GM12873 (cell line): ENCODE measurements around the gene ITGA3.

Experiments
- TF ChIP-seq, protein P1 (sequence below): IDR thresholded peaks from 2 replicates; pipeline ENCODE4 v1.5.1; 2012; ENCODE audit warnings: low read depth, mild to moderate bottlenecking, moderate library complexity, low read length, control low read depth; ENCODE audit not compliant: insufficient read depth; ENCODE audit errors: missing control alignments

ITGA3 gene

DNA sequence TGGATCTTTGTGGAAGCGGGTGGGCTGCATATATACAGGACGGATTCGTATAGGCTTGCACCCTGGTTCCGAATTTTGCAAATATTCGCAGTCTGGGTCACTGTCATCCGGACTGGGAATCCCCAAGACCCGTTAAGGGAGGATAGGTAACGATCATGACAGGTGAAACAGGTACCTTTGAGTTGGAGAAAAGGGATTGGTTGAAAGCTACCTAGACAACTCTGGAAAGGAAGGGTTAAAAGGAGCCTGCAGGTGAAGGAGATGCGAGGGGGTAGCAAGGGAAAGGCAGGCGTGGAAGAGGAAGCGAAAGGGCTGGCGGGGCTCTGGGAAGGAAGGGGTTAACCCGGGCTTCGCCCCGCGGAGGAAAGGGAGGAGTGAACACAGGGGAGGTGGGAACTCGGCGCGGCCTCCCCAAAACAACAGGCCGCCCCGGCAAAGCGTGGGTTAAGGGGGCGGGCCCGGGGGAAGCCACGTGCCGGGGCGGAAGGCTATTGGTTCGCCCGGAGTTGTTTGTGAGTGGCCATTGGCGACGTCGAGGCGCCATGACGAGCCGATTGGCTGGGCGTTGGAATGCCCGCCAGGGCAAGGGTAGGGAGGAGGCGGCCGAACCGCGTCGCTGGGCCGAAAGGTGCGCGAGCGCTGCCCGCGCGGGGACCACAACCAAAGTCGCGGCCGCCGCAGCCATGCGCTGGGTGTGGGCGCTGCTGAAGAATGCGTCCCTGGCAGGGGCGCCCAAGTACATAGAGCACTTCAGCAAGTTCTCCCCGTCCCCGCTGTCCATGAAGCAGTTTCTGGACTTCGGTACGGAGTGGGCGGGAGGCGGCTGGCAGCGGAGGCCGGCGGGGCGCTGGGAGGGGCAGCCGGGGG, 39.1 kb downstream of the ITGA3 start, which contains the start of gene PDK2:
TSS of gene PDK2 (plus strand) at position 599 of the 867 bp plus-strand sequence. CDS start at position 684, 85 bp downstream.
- TF ChIP-seq, protein P1, sequence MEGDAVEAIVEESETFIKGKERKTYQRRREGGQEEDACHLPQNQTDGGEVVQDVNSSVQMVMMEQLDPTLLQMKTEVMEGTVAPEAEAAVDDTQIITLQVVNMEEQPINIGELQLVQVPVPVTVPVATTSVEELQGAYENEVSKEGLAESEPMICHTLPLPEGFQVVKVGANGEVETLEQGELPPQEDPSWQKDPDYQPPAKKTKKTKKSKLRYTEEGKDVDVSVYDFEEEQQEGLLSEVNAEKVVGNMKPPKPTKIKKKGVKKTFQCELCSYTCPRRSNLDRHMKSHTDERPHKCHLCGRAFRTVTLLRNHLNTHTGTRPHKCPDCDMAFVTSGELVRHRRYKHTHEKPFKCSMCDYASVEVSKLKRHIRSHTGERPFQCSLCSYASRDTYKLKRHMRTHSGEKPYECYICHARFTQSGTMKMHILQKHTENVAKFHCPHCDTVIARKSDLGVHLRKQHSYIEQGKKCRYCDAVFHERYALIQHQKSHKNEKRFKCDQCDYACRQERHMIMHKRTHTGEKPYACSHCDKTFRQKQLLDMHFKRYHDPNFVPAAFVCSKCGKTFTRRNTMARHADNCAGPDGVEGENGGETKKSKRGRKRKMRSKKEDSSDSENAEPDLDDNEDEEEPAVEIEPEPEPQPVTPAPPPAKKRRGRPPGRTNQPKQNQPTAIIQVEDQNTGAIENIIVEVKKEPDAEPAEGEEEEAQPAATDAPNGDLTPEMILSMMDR, result no peak

DNA sequence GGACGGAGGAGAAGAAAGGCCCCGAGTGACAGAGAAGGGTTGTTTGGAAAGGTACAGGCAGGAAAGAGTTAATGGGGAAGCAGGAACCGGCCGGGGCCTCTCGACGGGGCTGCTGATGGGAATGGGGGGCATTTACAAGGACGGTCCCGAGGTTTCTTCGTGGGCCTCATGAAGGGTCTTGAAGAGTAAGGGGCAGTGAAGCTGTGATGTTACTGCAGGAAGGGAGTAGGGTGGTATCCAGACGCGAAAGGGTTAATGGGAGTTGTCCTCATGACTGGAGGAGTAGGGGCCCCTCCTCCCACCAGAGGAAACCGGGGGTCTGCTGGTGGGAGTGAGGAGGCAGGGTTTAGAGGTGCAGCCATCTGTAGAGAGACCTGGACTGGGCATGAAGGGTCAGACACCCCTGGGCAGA, 39.7 kb downstream of the ITGA3 start:
- TF ChIP-seq, protein P1, result no peak

DNA sequence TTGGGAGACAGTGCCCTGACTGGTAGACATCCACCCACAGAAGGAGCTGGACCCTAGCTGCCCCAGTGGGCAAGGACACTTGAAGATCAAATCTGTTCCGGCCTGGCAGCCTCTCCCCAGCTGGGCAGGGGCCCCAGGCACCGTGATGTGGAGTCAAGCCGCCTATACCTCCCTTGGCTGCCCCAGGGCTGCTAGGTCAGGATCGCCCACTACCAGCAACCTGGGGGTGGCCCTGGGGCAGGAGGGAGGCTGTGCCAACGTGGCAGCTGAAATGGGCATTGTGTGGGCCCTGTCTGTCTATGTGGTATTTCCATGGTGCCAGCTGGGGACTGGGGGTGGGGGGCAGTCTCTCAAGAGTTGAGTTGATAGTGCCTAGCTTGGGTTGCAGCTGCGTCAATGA, 40.2 kb downstream of the ITGA3 start:
- TF ChIP-seq, protein P1, result no peak

DNA sequence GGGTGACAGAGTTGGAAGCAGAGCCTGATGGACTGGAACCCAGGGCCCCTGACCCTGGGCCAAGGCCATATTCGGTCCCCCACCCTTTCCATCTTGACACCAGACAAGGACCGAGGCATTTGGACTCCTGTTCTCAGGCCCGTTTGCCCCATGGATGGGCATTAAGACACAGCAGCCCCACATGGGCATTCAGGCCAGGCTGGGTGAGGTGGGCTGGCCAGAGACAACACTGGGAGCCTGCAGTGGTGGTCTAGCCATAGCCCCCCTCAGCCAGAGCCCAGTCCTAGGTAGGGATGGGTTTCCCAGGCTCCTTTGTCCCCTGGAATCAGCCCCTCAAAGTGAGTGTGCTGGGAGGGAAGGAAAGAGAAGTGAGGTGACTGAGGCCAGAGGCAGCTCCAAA, 40.8 kb downstream of the ITGA3 start:
- TF ChIP-seq, protein P1, result no peak

DNA sequence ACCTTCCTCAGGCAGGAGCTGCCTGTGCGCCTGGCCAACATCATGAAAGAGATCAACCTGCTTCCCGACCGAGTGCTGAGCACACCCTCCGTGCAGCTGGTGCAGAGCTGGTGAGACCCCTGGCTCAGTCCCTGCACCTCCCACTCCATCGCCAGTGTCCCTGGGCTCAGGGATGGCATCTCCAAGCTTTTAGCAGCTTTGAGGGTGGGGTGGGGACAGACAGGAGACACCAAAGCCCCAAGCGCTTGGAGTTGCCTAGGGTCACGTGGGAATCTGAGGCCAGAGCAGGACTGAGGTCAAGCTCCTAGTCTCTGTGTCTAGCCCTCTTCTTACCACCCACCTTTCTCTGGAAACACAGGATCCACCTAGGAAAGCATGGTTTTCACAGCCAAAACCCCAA, 41.5 kb downstream of the ITGA3 start:
- TF ChIP-seq, protein P1, result no peak

DNA sequence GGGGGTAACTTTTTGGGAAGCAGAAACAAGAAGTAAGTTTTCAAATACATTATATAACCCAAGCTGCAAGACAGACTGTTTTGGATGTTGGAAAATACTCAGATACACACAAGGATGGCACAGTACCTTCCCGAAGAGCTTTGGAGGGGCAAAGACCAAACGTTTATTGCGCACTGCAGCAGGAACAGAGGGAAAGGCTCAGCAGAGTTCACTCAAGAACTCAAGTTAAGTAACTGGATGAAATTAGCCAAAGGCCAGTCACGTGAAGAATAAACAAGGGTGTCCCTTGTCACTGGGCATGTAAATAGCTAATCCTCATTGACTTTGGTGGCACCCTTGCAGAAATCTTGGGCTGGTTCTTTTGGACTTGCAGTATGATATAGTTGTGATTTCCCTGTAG, 42.0 kb downstream of the ITGA3 start:
- TF ChIP-seq, protein P1, result no peak

DNA sequence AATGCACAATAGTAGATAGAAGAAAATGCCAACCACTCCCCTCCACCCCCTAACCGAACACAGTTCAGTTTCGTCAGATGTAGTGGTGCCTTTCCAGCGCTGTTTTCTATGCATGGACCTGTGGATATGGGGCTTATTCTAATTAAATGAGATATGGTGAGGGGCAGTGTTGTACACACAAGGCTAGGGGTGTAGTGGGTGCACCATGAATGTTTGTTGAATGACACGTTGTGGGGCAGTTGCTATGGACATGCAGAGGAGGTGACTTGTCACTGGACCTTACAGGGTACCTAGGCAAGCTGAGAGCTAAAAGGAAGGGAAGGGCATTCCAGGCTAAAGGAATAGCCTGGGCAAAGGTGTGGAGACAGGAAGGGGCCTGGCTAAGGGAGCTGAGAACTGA, 42.7 kb downstream of the ITGA3 start:
- TF ChIP-seq, protein P1, result no peak
